ENCODE data around the gene CLCN4.

- TF ChIP-seq JUN (IDR thresholded peaks at IDR 0.05; ENCODE audit: low read depth, low read length) = no peak
- no peak for TF ChIP-seq RBBP5 (IDR thresholded peaks at IDR 0.05; ENCODE audit: borderline replicate concordance, low read depth, low read length)
- TF ChIP-seq CTCF (IDR thresholded peaks at IDR 0.05; ENCODE audit: control extremely low read depth in 1 of 3, insufficient read depth in 1 of 3, low read depth in 1 of 3, low read length in 3 of 3) = no peak
These were observed 49.3 kb upstream of the CLCN4 start for GRCh38 chrX:10107483-10107882.
